ENCODE results near the gene XCL2. TPM values are rescaled to one million over a fixed set of nuclear protein-coding genes. Genes with fewer than 3 reads are reported as not detected.
A peak's percentile ranks its signal among the peaks of the same experiment; 100 is the strongest.

XCL2 gene
- total RNA-seq, 2 experiments from 2014 or later: not detected

GRCh38 chr1:168520832-168521231 is 23.0 kb downstream of the XCL2 start:
- Mint-ChIP-seq H3K27me3 (peaks cover 2% of the 10 kb centered on the region), H3K36me3 (ENCODE audit: low read depth) (peaks cover 31% of the 10 kb centered on the region), H3K9me3 (peaks cover 30% of the 10 kb centered on the region), H3K27ac (peak overlapping the region; percentile 87), H3K4me1 (peaks cover 53% of the 10 kb centered on the region), H3K4me3 (peak overlapping the region; percentile 23)
- DNase-seq: no peak
- ChIA-PET CTCF (interaction anchor here (0.8 to 1.0 kb wide), 3 partner anchors 18 to 86 kb away, joined by 3 to 4 read pairs (median 3); no protein-coding TSS in a partner anchor), POLR2A (no interaction called here)

- Mint-ChIP-seq H3K27me3 (peaks cover 2% of the 10 kb centered on the region), H3K9me3 (peaks cover 30% of the 10 kb centered on the region), H3K27ac (peak overlapping the region; percentile 87), H3K36me3 (ENCODE audit: low read depth) (peaks cover 33% of the 10 kb centered on the region), H3K4me3 (peak overlapping the region; percentile 42), H3K4me1 (peaks cover 58% of the 10 kb centered on the region)
- ChIA-PET CTCF (interaction anchor here (0.7 to 1.0 kb wide), 3 partner anchors 13 to 85 kb away, joined by 3 to 4 read pairs (median 4); no protein-coding TSS in a partner anchor), POLR2A (no interaction called here)
- peak; percentile 53 for DNase-seq
Observed at GRCh38 chr1:168520052-168520751, 23.6 kb downstream of the XCL2 start.

- Mint-ChIP-seq H3K4me3 (no peak overlapping the region), H3K27me3 (peaks cover 1% of the 10 kb centered on the region), H3K4me1 (peaks cover 71% of the 10 kb centered on the region), H3K9me3 (peaks cover 19% of the 10 kb centered on the region), H3K27ac (no peak overlapping the region), H3K36me3 (ENCODE audit: low read depth) (peaks cover 30% of the 10 kb centered on the region)
- DNase-seq: no peak
- ChIA-PET POLR2A (no interaction called here), CTCF (interaction anchor here (0.8 to 1.1 kb wide), 3 partner anchors 13 to 127 kb away, joined by 3 to 5 read pairs (median 3); no protein-coding TSS in a partner anchor)
Observed at GRCh38 chr1:168518813-168519212, 25.0 kb downstream of the XCL2 start.

- ChIA-PET POLR2A (interaction anchor here (0.6 kb wide), 1 partner anchor 15 kb away, joined by 3 read pairs; no protein-coding TSS in a partner anchor), CTCF (interaction anchor here (0.6 to 1.4 kb wide), 7 partner anchors 11 to 176 kb away, joined by 3 to 6 read pairs (median 3); no protein-coding TSS in a partner anchor)
- no peak overlapping the region for H3K4me3 Mint-ChIP-seq
- no peak for DNase-seq
- H3K36me3 Mint-ChIP-seq (ENCODE audit: low read depth): peaks cover 28% of the 10 kb centered on the region
- peaks cover 17% of the 10 kb centered on the region for H3K9me3 Mint-ChIP-seq
- no peak overlapping the region for H3K27ac Mint-ChIP-seq
- H3K4me1 Mint-ChIP-seq: peaks cover 75% of the 10 kb centered on the region
- no peaks in the 10 kb centered on the region for H3K27me3 Mint-ChIP-seq
Observed at GRCh38 chr1:168518201-168518689, 25.6 kb downstream of the XCL2 start.

GRCh38 chr1:168514455-168514854 is 29.3 kb downstream of the XCL2 start:
- no peak for DNase-seq
- H3K27ac Mint-ChIP-seq: peak overlapping the region; percentile 84
- ChIA-PET CTCF (interaction anchor here (1.0 to 2.0 kb wide), 4 partner anchors 9 to 46 kb away, joined by 3 to 7 read pairs (median 3); no protein-coding TSS in a partner anchor), POLR2A (interaction anchor here (0.6 kb wide), 1 partner anchor 30 kb away, joined by 5 read pairs; no protein-coding TSS in a partner anchor)
- no peak overlapping the region for H3K4me3 Mint-ChIP-seq
- H3K27me3 Mint-ChIP-seq: no peaks in the 10 kb centered on the region
- H3K36me3 Mint-ChIP-seq (ENCODE audit: low read depth): peaks cover 15% of the 10 kb centered on the region
- peaks cover 72% of the 10 kb centered on the region for H3K4me1 Mint-ChIP-seq
- H3K9me3 Mint-ChIP-seq: peaks cover 7% of the 10 kb centered on the region

GRCh38 chr1:168513656-168514404 is 30.0 kb downstream of the XCL2 start:
- peak overlapping the region; percentile 23 for H3K4me3 Mint-ChIP-seq
- ChIA-PET CTCF (interaction anchor here (1.0 to 2.0 kb wide), 3 partner anchors 8 to 31 kb away, joined by 3 to 7 read pairs (median 3); no protein-coding TSS in a partner anchor), POLR2A (no interaction called here)
- DNase-seq: no peak
- no peaks in the 10 kb centered on the region for H3K27me3 Mint-ChIP-seq
- peak overlapping the region; percentile 84 for H3K27ac Mint-ChIP-seq
- H3K36me3 Mint-ChIP-seq (ENCODE audit: low read depth): peaks cover 14% of the 10 kb centered on the region
- H3K9me3 Mint-ChIP-seq: peaks cover 7% of the 10 kb centered on the region
- peaks cover 75% of the 10 kb centered on the region for H3K4me1 Mint-ChIP-seq

- ChIA-PET CTCF (no interaction called here), POLR2A (no interaction called here)
- Mint-ChIP-seq H3K36me3 (ENCODE audit: low read depth) (peaks cover 11% of the 10 kb centered on the region), H3K4me1 (peaks cover 75% of the 10 kb centered on the region), H3K4me3 (peak overlapping the region; percentile 23), H3K27ac (peak overlapping the region; percentile 84), H3K9me3 (peaks cover 6% of the 10 kb centered on the region), H3K27me3 (no peaks in the 10 kb centered on the region)
- peak; percentile 67 for DNase-seq
Observed at GRCh38 chr1:168512864-168513595, 30.8 kb downstream of the XCL2 start.

- Mint-ChIP-seq H3K4me1 (peaks cover 74% of the 10 kb centered on the region), H3K4me3 (no peak overlapping the region), H3K27ac (peak overlapping the region; percentile 15), H3K36me3 (ENCODE audit: low read depth) (peaks cover 11% of the 10 kb centered on the region), H3K9me3 (peaks cover 6% of the 10 kb centered on the region), H3K27me3 (no peaks in the 10 kb centered on the region)
- DNase-seq: no peak
- CTCF ChIA-PET: interaction anchor here (1.3 kb wide), 1 partner anchor 25 kb away, joined by 4 read pairs; no protein-coding TSS in a partner anchor
- POLR2A ChIA-PET: no interaction called here
Observed at GRCh38 chr1:168509875-168510791, 33.7 kb downstream of the XCL2 start.

- ChIA-PET CTCF (no interaction called here), POLR2A (no interaction called here)
- Mint-ChIP-seq H3K36me3 (ENCODE audit: low read depth) (peaks cover 11% of the 10 kb centered on the region), H3K4me3 (no peak overlapping the region), H3K27ac (no peak overlapping the region), H3K4me1 (peaks cover 74% of the 10 kb centered on the region), H3K27me3 (no peaks in the 10 kb centered on the region), H3K9me3 (peaks cover 6% of the 10 kb centered on the region)
- no peak for DNase-seq
Observed at GRCh38 chr1:168509210-168509609, 34.6 kb downstream of the XCL2 start.

GRCh38 chr1:168507828-168508227 is 36.0 kb downstream of the XCL2 start:
- Mint-ChIP-seq H3K4me1 (peaks cover 70% of the 10 kb centered on the region), H3K9me3 (peaks cover 8% of the 10 kb centered on the region), H3K27me3 (no peaks in the 10 kb centered on the region), H3K36me3 (ENCODE audit: low read depth) (peaks cover 10% of the 10 kb centered on the region), H3K4me3 (no peak overlapping the region), H3K27ac (no peak overlapping the region)
- DNase-seq: no peak
- POLR2A ChIA-PET: interaction anchor here (0.6 kb wide), 1 partner anchor 593 kb away, joined by 3 read pairs; no protein-coding TSS in a partner anchor
- CTCF ChIA-PET: interaction anchor here (0.7 to 1.0 kb wide), 3 partner anchors 10 to 20 kb away, joined by 3 to 6 read pairs (median 3); no protein-coding TSS in a partner anchor

GRCh38 chr1:168507231-168507630 is 36.6 kb downstream of the XCL2 start:
- ChIA-PET POLR2A (no interaction called here), CTCF (interaction anchor here (0.8 to 1.0 kb wide), 3 partner anchors 9 to 38 kb away, joined by 3 to 6 read pairs (median 3); no protein-coding TSS in a partner anchor)
- Mint-ChIP-seq H3K4me1 (peaks cover 64% of the 10 kb centered on the region), H3K27me3 (no peaks in the 10 kb centered on the region), H3K27ac (no peak overlapping the region), H3K4me3 (no peak overlapping the region), H3K9me3 (peaks cover 8% of the 10 kb centered on the region), H3K36me3 (ENCODE audit: low read depth) (peaks cover 10% of the 10 kb centered on the region)
- no peak for DNase-seq
